ENCODE measurements around the gene RPS27L. TPM values are rescaled to one million over a fixed set of nuclear protein-coding genes. Genes with fewer than 3 reads are reported as not detected.

The RPS27L gene
- total and polyA plus RNA-seq, 9 of the 15 experiments (the other 6 are each of a cell fraction or from before 2014, with no cell fraction given) = 72.2 to 382 (median 116) TPM

- TF ChIP-seq RBFOX2 (IDR thresholded peaks at IDR 0.05; ENCODE audit: low read depth, low read length) (peak; percentile 78), FOXK2 (conservative IDR thresholded peaks at IDR 0.05 in 1 of 2, IDR thresholded peaks at IDR 0.05 in 1 of 2; ENCODE audit: low read depth in 2 of 2) (peak; percentile 60 to 91), TOE1 (IDR thresholded peaks at IDR 0.05; ENCODE audit: borderline replicate concordance) (peak; percentile 76), TOE1 (CRISPR knock-in tag; IDR thresholded peaks at IDR 0.05; ENCODE audit: borderline replicate concordance, low read depth) (no peak), POLR2G (IDR thresholded peaks at IDR 0.05; ENCODE audit: low read depth, low read length) (peak; percentile 87), CC2D1A (IDR thresholded peaks at IDR 0.05) (0 out of 2 replicates have a peak, but pooled peaks have one; percentile 21), SP1 (CRISPR knock-in tag; IDR thresholded peaks at IDR 0.05) (0 out of 2 replicates have a peak, but pooled peaks have one; percentile 44), GABPB1 (CRISPR knock-in tag; IDR thresholded peaks at IDR 0.05) (no peak; the same call in 1 of the 2 replicates), KDM5B (IDR thresholded peaks at IDR 0.05; ENCODE audit: insufficient replicate concordance, low read depth, low read length) (peak; percentile 58), ARID1B (IDR thresholded peaks at IDR 0.05) (peak; percentile 38; the same call in 1 of the 2 replicates), NFRKB (IDR thresholded peaks at IDR 0.05; ENCODE audit: low read depth) (peak; percentile 79; the same call in 1 of the 2 replicates), NEUROD1 (IDR thresholded peaks at IDR 0.05; ENCODE audit: borderline replicate concordance, low read depth, low read length, partially characterized antibody) (peak; percentile 16), ASH1L (IDR thresholded peaks at IDR 0.05; ENCODE audit: borderline replicate concordance, low read depth, partially characterized antibody) (peak; percentile 32), SMARCE1 (IDR thresholded peaks at IDR 0.05) (peak; percentile 51; the same call in 1 of the 2 replicates), HDGF (IDR thresholded peaks at IDR 0.05) (peak; percentile 78; the same call in 1 of the 2 replicates), CXXC5 (CRISPR knock-in tag; IDR thresholded peaks at IDR 0.05) (0 out of 2 replicates have a peak, but pooled peaks have one; percentile 43), ETS1 (conservative IDR thresholded peaks at IDR 0.05; ENCODE audit: control insufficient read depth, low read depth, low read length) (peak; percentile 63), CREB3 (tag; conservative IDR thresholded peaks at IDR 0.05; ENCODE audit: low read depth) (no peak), FOXM1 (IDR thresholded peaks at IDR 0.05; ENCODE audit: low read depth) (peak; percentile 16; the same call in 1 of the 2 replicates), FOXM1 (CRISPR knock-in tag; IDR thresholded peaks at IDR 0.05; ENCODE audit: low read depth) (no peak), CCNT2 (IDR thresholded peaks at IDR 0.05; ENCODE audit: borderline replicate concordance, extremely low read depth, insufficient read length, low read depth, low read length) (peak; percentile 26), ARNT (IDR thresholded peaks at IDR 0.05) (peak in 1 of 2 experiments; percentile 76; a peak in 1 of 4 replicates), PHF8 (IDR thresholded peaks at IDR 0.05; ENCODE audit: borderline replicate concordance, low read length) (peak; percentile 72; the same call in 1 of the 2 replicates), SIN3A (IDR thresholded peaks at IDR 0.05; ENCODE audit: borderline replicate concordance in 2 of 2, control insufficient read depth in 1 of 2, low read depth in 2 of 2, low read length in 2 of 2) (0 out of 4 replicates have a peak, but pooled peaks have one; percentile 32 to 75), SMARCA4 (IDR thresholded peaks at IDR 0.05) (peak; percentile 69), ZFP1 (CRISPR knock-in tag; IDR thresholded peaks at IDR 0.05) (no peak), SAP30 (IDR thresholded peaks at IDR 0.05; ENCODE audit: borderline replicate concordance, insufficient read depth, low read depth, low read length, poor library complexity, severe bottlenecking) (peak; percentile 75)
Observed at GRCh38 chr15:63121382-63122001, 35.8 kb downstream of the RPS27L start, which contains the start of gene LACTB (continued).

All from K562 (cell line).